Lung (tissue), 16 donors: ENCODE results near the gene ARFIP1. TPM values are rescaled to one million over a fixed set of nuclear protein-coding genes. Genes with fewer than 3 reads are reported as not detected.
A peak's percentile ranks its signal among the peaks of the same experiment; 100 is the strongest.

Source experiments
- ATAC-seq: fragments of 200-7000 bp; cut with Tn5 transposase; one replicate; pipeline ENCODE4 v1.9.1; 2020; ENCODE audit warnings: moderate number of reproducible peaks; ENCODE audit not compliant: insufficient read depth, low FRiP score
- DNase-seq, 3 donors: peaks; one replicate each; pipeline ENCODE4 v3.0.0-alpha.2; 2013 to 2017
- H3K27ac ChIP-seq, 2 donors: one replicate each; pipeline ENCODE4 v1.5.1; 2013; ENCODE audit warnings: mild to moderate bottlenecking in 2 of 2, moderate library complexity in 2 of 2, control low read depth in 1 of 2, inconsistent platforms in 1 of 2, low read depth in 1 of 2, low read length in 1 of 2
- H3K27me3 ChIP-seq, 3 donors: one replicate each; pipeline ENCODE4 v1.5.1; 2013; ENCODE audit warnings: low read length in 2 of 3; ENCODE audit not compliant: control insufficient read depth in 3 of 3, insufficient read depth in 3 of 3
- H3K36me3 ChIP-seq, 4 donors: one replicate each; pipeline ENCODE4 v1.5.1; 2013; ENCODE audit warnings: low read length in 4 of 4, mild to moderate bottlenecking in 1 of 4, moderate library complexity in 1 of 4; ENCODE audit not compliant: control insufficient read depth in 4 of 4, insufficient read depth in 4 of 4
- H3K4me1 ChIP-seq, 5 donors: one replicate each; pipeline ENCODE4 v1.5.1; 2013; ENCODE audit warnings: low read length in 5 of 5, mild to moderate bottlenecking in 2 of 5, moderate library complexity in 1 of 5; ENCODE audit not compliant: control insufficient read depth in 5 of 5, insufficient read depth in 5 of 5
- H3K4me3 ChIP-seq: one replicate; pipeline ENCODE4 v1.5.1; 2013; ENCODE audit warnings: mild to moderate bottlenecking, control low read depth, moderate library complexity
- H3K9ac ChIP-seq, 2 donors: one replicate each; pipeline ENCODE4 v1.5.1; 2013; ENCODE audit warnings: low read length in 2 of 2, control low read depth in 1 of 2; ENCODE audit not compliant: insufficient read depth in 1 of 2
- H3K9me3 ChIP-seq, 4 donors: one replicate each; pipeline ENCODE4 v1.5.1; 2013; ENCODE audit warnings: low read length in 3 of 4, mild to moderate bottlenecking in 1 of 4, moderate library complexity in 1 of 4; ENCODE audit not compliant: control insufficient read depth in 4 of 4, insufficient read depth in 3 of 4
- CTCF ChIP-seq: IDR thresholded peaks from 2 replicates; pipeline ENCODE4 v1.5.1; 2012; ENCODE audit warnings: mild to moderate bottlenecking; ENCODE audit errors: control extremely low read depth, extremely low read depth
- WGBS, 2 donors: extraction: QIAGEN DNeasy Blood & Tissue Kit; methylation state at CpG; one replicate each; pipeline ENCODE4 v1.1.7; 2013; 5-methylcytosine and 5-hydroxymethylcytosine counted together
- long read RNA-seq, 5 donors: transcript quantifications; one replicate each; lab custom pipeline, GENCODE V29; 2026
- polyA plus RNA-seq, 2 donors: library from polyadenylated mRNA; stranded (reverse); fragments of 200-250 nt; gene quantifications; one replicate each; pipeline ENCODE4 v1.2.1, GENCODE V29; 2013
- total RNA-seq, 2 donors: library from RNA; depleted of rRNA in 1 of 2; stranded (reverse); fragments of >200 nt in 1 of 2; gene quantifications; one replicate each; pipeline ENCODE4 v1.2.1, GENCODE V29; 2014 to 2021
- donor health status: control.
- donor health status: control.
- donor health status: Bipolar disorder and iron deficiency.
- donor health status: healthy.
- donor health status: DM: yes; HTN: yes; CAD: no.

The ARFIP1 gene
- total RNA-seq (10 to 100 TPM; 28.6 to 65.8 TPM), polyA plus RNA-seq (10 to 100 TPM; 20.9 to 21.6 TPM)
- long read RNA-seq, donor 1, transcript ARFIP1-202 (8 exons, 1,302 nt) = minor isoform, 5 of 33 reads
- long read RNA-seq, donor 1, transcript ARFIP1-201 (9 exons, 3,111 nt) = major isoform, 6 of 33 reads
- long read RNA-seq, donor 1, partial matches to known transcripts = 17 of 33 reads
- long read RNA-seq, donor 1, other reads (novel, unspliced or antisense) = 0 of 33 reads
- long read RNA-seq, donor 2, partial matches to known transcripts = 13 of 18 reads
- long read RNA-seq, donor 2, other reads (novel, unspliced or antisense) = 0 of 18 reads
- long read RNA-seq, donor 3, partial matches to known transcripts = 0 of 8 reads
- long read RNA-seq, donor 3, other reads (novel, unspliced or antisense) = 0 of 8 reads
- long read RNA-seq, donor 4, partial matches to known transcripts = 17 of 21 reads
- long read RNA-seq, donor 4, other reads (novel, unspliced or antisense) = 0 of 21 reads
- long read RNA-seq, donor 5, transcript ARFIP1-201 (9 exons, 3,111 nt) = major isoform, 5 of 31 reads
- long read RNA-seq, donor 5, partial matches to known transcripts = 22 of 31 reads
- long read RNA-seq, donor 5, other reads (novel, unspliced or antisense) = 0 of 31 reads

- peak; percentile 98 to 99 (median 98) for DNase-seq
- TF ChIP-seq CTCF = no peak
- 0 to 1% methylated on average over 55 of the region's 55 CpGs for WGBS, 2 donors
- H3K4me1 ChIP-seq = peaks cover 0 to 25% (median 0%) of the 10 kb centered on the region in 5 donors
- peak within 1 kb of the TSS; percentile 76 to 89 for H3K9ac ChIP-seq
- no peaks in the 10 kb centered on the region for H3K9me3 ChIP-seq
- peaks cover 0 to 5% (median 0%) of the 10 kb centered on the region in 4 donors for H3K36me3 ChIP-seq
- ATAC-seq = peak; percentile 98
- H3K27me3 ChIP-seq = peaks cover 0 to 6% (median 2%) of the 10 kb centered on the region in 3 donors
- peak within 1 kb of the TSS; percentile 86 to 90 for H3K27ac ChIP-seq
- peak within 1 kb of the TSS; percentile 63 for H3K4me3 ChIP-seq
Observed at GRCh38 chr4:152779513-152780266, at the start of gene ARFIP1, which contains the start of gene TIGD4. Gene ARFIP1, plus strand, starts transcription at chr4:152779954. Its CDS starts 49,680 bp downstream, at chr4:152829634. Gene TIGD4, minus strand, starts transcription at chr4:152779730. Its CDS starts 8,726 bp downstream, at chr4:152771004.

- ATAC-seq = no peak
- no peak overlapping the region for H3K27ac ChIP-seq
- no peak overlapping the region for H3K4me3 ChIP-seq
- no peak overlapping the region for H3K9ac ChIP-seq
- no peaks in the 10 kb centered on the region for H3K4me1 ChIP-seq
- peaks cover 0 to 3% (median 0%) of the 10 kb centered on the region in 3 donors for H3K27me3 ChIP-seq
- H3K36me3 ChIP-seq = no peaks in the 10 kb centered on the region
- WGBS, 2 donors = 71 to 82% methylated on average over 2 of the region's 2 CpGs
- no peaks in the 10 kb centered on the region for H3K9me3 ChIP-seq
- DNase-seq = no peak
- TF ChIP-seq CTCF = no peak
Observed at GRCh38 chr4:152731997-152732396, 47.8 kb upstream of the ARFIP1 start.

GRCh38 chr4:152734015-152734698 is 45.6 kb upstream of the ARFIP1 start:
- no peak for TF ChIP-seq CTCF
- H3K27ac ChIP-seq = no peak overlapping the region
- H3K4me3 ChIP-seq = no peak overlapping the region
- H3K9ac ChIP-seq = no peak overlapping the region
- H3K27me3 ChIP-seq = peaks cover 0 to 3% (median 0%) of the 10 kb centered on the region in 3 donors
- no peak for DNase-seq
- WGBS, 2 donors = 82 to 85% methylated on average over 5 of the region's 5 CpGs
- ATAC-seq = no peak
- no peaks in the 10 kb centered on the region for H3K36me3 ChIP-seq
- no peaks in the 10 kb centered on the region for H3K4me1 ChIP-seq
- no peaks in the 10 kb centered on the region for H3K9me3 ChIP-seq
